Measurements from ENCODE around the gene ZNF304. TPM values are rescaled to one million over a fixed set of nuclear protein-coding genes. Genes with fewer than 3 reads are reported as not detected.
A peak's percentile ranks its signal among the peaks of the same experiment; 100 is the strongest.

Gene ZNF304
- total and polyA plus RNA-seq, 2 of the 13 experiments (the other 11 are each of a cell fraction or from before 2014, with no cell fraction given) = 3.4 to 8.0 TPM

DNA sequence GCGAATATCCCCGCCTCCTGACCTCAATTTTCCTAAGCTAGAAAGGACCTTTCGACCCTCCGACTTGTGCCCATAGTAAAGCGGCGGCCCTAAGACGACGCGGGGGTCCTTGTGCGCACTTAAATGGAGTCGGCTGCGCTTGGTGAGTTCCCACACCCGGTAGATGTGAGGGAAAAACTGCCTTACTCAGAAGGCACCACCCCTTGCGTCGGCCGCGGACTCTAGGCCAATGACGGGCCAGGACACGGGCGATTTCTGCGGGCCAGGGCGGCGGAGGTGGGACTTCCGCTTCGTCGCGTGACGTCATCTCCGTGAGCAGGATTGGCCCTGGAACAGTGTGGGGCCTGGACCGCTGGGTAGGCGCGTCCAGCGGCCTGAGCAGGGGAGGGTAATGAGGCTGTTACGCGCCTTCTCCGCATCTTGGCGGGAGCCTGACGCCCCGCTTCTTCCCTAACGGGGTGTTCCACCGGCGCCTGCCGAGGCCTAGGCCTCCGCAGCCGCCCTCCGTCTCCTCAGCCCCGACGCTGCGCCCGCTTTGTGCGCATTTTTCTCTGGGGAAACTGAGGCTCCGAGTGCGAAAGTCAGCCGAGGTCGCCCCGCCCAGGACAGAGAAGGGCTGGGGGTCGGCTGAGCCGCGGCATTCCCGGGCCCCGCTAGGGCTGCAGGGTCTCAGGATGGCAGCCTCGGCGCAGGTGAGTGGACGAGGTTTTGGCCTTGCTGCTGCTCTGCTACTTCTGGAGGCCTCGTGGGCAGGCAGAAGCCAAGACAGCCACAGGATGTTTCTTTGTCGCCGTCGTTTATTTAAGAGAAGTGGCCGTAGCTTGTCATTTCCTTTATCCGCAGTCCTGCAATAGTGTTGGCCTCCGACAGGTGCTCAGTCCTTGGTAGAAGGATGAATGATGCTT is 30.6 kb upstream of the ZNF304 start, which contains the start of gene ZNF543:
TSS of gene ZNF543 (plus strand) at position 293 of the 905 bp plus-strand sequence. CDS start at position 675, 382 bp downstream.
- POLR2A ChIA-PET = interaction anchor here (0.7 to 1.0 kb wide), 2 partner anchors 18 to 43 kb away, joined by 3 read pairs; partner anchors contain the start of genes TRAPPC2B and ZNF547
- 0% methylated on average over 23 of the region's 71 CpGs for WGBS (ENCODE audit: low lambda C conversion rate)
- intact Hi-C loops (cut with micrococcal nuclease; ENCODE audit: unreplicated experiment) (loop anchor here (5.0 kb wide), 1 partner anchor 42 kb away; the partner anchor contains the start of genes TRAPPC2B and ZNF547), in situ Hi-C loops (cut with HindIII; ENCODE audit: extremely low pct_ligation_motif_present, low pct_unique_long_range_greater_than_20kb) (no loop called here)
- Histone ChIP-seq H3K27me3 (ENCODE audit: control insufficient read depth in 1 of 2, insufficient read depth in 2 of 2, low read length in 2 of 2) (0 out of 5 replicates have a peak, but pooled peaks cover 0 to 4% of the 10 kb centered on the region in 2 experiments), H3K27ac (ENCODE audit: extremely low read length, insufficient read depth, low read length) (peak within 1 kb of the TSS; percentile 64), H2AFZ (ENCODE audit: low read length) (no peak within 1 kb of the TSS), H3K9me3 (ENCODE audit: low read length) (no peaks in the 10 kb centered on the region), H3K36me3 (replicated peaks in 1 of 2; ENCODE audit: control insufficient read depth in 1 of 2, insufficient read depth in 2 of 2, low read length in 2 of 2) (peaks cover 10 to 21% of the 10 kb centered on the region in 2 experiments; a peak in 4 of 5 replicates), H3K4me2 (ENCODE audit: low read depth, low read length) (peak within 1 kb of the TSS; percentile 79), H3K4me3 (replicated peaks in 1 of 3; ENCODE audit: insufficient read depth in 1 of 3, low read depth in 2 of 3, low read length in 3 of 3) (peak within 1 kb of the TSS; percentile 84 to 91 (median 88)), H4K20me1 (ENCODE audit: insufficient read depth, low read length) (no peaks in the 10 kb centered on the region), H3K4me1 (ENCODE audit: insufficient read depth, low read length) (peaks cover 25% of the 10 kb centered on the region), H3K9ac (ENCODE audit: insufficient read depth, low read depth, low read length) (peak within 1 kb of the TSS; percentile 93), H3K79me2 (ENCODE audit: insufficient read depth, low read length) (peaks cover 28% of the 10 kb centered on the region)
- BruUV-seq (replicated peaks) = TSS peak; percentile 77
- ATAC-seq (peak; percentile 99), FAIRE-seq (peak; percentile 86), DNase-seq (ENCODE audit: low spot score) (peak; percentile 91)
- CTCF ChIA-PET (ENCODE audit: low intra/inter-chr PET ratio, low total read pairs) = no interaction called here
- no peak for TF ChIP-seq MAZ (IDR thresholded peaks at IDR 0.05; ENCODE audit: borderline replicate concordance, low read depth, low read length)
- peak; percentile 63 for TF ChIP-seq MAZ (CRISPR knock-in tag; IDR thresholded peaks at IDR 0.05; ENCODE audit: low read depth)
- TF ChIP-seq FOXK2 (IDR thresholded peaks at IDR 0.05) = no peak
- TF ChIP-seq POLR2A (IDR thresholded peaks at IDR 0.05; ENCODE audit: insufficient read depth in 1 of 2, low read depth in 2 of 2, low read length in 2 of 2) = peak; percentile 78 to 84
- no peak for TF ChIP-seq ZNF275 (CRISPR knock-in tag; IDR thresholded peaks at IDR 0.05; ENCODE audit: borderline replicate concordance)
- TF ChIP-seq, protein P1, sequence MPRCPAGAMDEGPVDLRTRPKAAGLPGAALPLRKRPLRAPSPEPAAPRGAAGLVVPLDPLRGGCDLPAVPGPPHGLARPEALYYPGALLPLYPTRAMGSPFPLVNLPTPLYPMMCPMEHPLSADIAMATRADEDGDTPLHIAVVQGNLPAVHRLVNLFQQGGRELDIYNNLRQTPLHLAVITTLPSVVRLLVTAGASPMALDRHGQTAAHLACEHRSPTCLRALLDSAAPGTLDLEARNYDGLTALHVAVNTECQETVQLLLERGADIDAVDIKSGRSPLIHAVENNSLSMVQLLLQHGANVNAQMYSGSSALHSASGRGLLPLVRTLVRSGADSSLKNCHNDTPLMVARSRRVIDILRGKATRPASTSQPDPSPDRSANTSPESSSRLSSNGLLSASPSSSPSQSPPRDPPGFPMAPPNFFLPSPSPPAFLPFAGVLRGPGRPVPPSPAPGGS (CRISPR knock-in tag; IDR thresholded peaks at IDR 0.05) = peak; percentile 57
- peak; percentile 81 for TF ChIP-seq ZNF772 (CRISPR knock-in tag; IDR thresholded peaks at IDR 0.05)
- no peak for TF ChIP-seq NONO (IDR thresholded peaks at IDR 0.05)
- TF ChIP-seq NONO (CRISPR knock-in tag; conservative IDR thresholded peaks at IDR 0.05) = peak; percentile 67
- TF ChIP-seq ZNF160 (CRISPR knock-in tag; IDR thresholded peaks at IDR 0.05) = peak; percentile 28; the same call in 1 of the 2 replicates
- 0 out of 2 replicates have a peak, but pooled peaks have one; percentile 61 for TF ChIP-seq ZSCAN29 (CRISPR knock-in tag; conservative IDR thresholded peaks at IDR 0.05)
- no peak for TF ChIP-seq MATR3 (CRISPR knock-in tag; IDR thresholded peaks at IDR 0.05)
- peak; percentile 87 for TF ChIP-seq KMT2B (CRISPR knock-in tag; IDR thresholded peaks at IDR 0.05)
- peak; percentile 71; the same call in 1 of the 2 replicates for TF ChIP-seq JUN (CRISPR knock-in tag; IDR thresholded peaks at IDR 0.05)
- TF ChIP-seq MAFG (CRISPR knock-in tag; IDR thresholded peaks at IDR 0.05) = no peak
- peak; percentile 56; the same call in 1 of the 2 replicates for TF ChIP-seq DMAP1 (CRISPR knock-in tag; IDR thresholded peaks at IDR 0.05)
- peak; percentile 89 for TF ChIP-seq POLR2G (IDR thresholded peaks at IDR 0.05; ENCODE audit: low read depth, low read length)
- 0 out of 2 replicates have a peak, but pooled peaks have one; percentile 23 for TF ChIP-seq MYNN (CRISPR knock-in tag; IDR thresholded peaks at IDR 0.05; ENCODE audit: low read depth)

Data from HepG2 (cell line).